HEK293 (cell line): ENCODE data around the gene TRPV2.

Experiments used
- GLIS2 ChIP-seq: fragments of 450-650 bp; formaldehyde crosslinking; IDR thresholded peaks from 2 replicates; pipeline ENCODE4 v1.5.1; 2016; ENCODE audit warnings: missing biosample characterization, missing genetic modification characterization
- SP2 ChIP-seq: fragments of 450-650 bp; formaldehyde crosslinking; IDR thresholded peaks from 2 replicates; pipeline ENCODE4 v1.5.1; 2016; ENCODE audit warnings: missing biosample characterization, missing genetic modification characterization
- YY1 ChIP-seq: fragments of 450-650 bp; formaldehyde crosslinking; IDR thresholded peaks from 2 replicates; pipeline ENCODE4 v1.5.1; 2018; ENCODE audit warnings: missing biosample characterization, missing genetic modification characterization
- ZNF248 ChIP-seq: fragments of 450-650 bp; formaldehyde crosslinking; IDR thresholded peaks from 2 replicates; pipeline ENCODE4 v1.5.1; 2017; ENCODE audit warnings: missing biosample characterization, missing genetic modification characterization
- ZNF623 ChIP-seq: fragments of 450-650 bp; formaldehyde crosslinking; IDR thresholded peaks from 2 replicates; pipeline ENCODE4 v1.5.1; 2016; ENCODE audit warnings: missing biosample characterization, missing genetic modification characterization
- TF ChIP-seq, protein P1 (sequence below): fragments of 450-650 bp; formaldehyde crosslinking; IDR thresholded peaks from 2 replicates; pipeline ENCODE4 v1.5.1; 2016; ENCODE audit warnings: missing biosample characterization, missing genetic modification characterization
- TF ChIP-seq, protein P2 (sequence below): fragments of 450-650 bp; formaldehyde crosslinking; IDR thresholded peaks from 2 replicates; pipeline ENCODE4 v1.5.1; 2016; ENCODE audit warnings: missing biosample characterization, missing genetic modification characterization
- TF ChIP-seq, protein P3 (sequence below): fragments of 450-650 bp; formaldehyde crosslinking; IDR thresholded peaks from 2 replicates; pipeline ENCODE4 v1.5.1; 2016; ENCODE audit warnings: missing biosample characterization, missing genetic modification characterization

DNA sequence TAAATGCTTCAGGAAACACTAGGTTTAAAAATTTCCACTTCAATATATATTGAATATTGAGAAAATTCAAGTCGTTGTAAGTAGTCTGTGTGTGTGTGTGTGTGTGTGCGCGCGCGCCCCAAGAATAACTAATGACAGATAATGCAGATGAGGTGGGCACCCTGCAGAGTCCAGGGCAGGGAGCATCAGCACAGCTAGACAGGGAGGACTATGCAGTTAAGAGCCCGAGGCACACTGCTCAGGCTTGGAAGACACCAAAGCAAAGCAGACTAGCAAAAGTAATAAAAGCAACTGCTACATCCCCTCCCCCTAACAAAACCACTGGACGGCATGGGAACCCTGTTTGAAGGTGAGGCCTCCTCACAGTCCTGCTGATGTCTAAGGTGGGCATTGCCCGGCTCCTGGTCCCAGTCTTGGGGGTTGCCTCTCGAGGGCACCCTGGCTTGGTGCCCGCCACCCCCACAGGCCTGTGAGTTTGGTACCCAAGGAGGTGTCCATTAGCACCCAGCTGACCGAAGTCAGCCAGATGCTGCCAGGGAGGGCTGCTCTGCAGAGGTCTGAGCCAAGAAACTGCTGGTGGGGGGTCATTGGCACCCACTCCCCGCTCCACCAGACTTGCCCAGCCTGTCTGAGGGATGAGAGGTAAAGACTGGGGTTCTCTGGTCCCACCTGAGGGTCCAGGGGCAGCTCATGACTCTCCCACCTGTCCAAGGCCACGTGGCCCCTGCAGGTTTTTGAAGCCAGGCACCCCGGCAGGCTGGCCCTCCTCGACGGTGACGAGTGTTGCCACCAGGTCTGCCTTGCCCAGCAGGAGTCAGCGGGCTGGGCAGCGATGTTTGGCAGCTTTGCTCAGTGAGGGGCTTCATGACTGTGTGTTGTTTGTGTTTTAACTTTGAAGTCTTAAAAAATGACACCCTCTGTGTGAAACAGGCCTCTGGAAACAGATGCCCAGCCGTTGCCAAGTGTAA lies 58.0 kb downstream of the TRPV2 start:
- TF ChIP-seq, protein P1, sequence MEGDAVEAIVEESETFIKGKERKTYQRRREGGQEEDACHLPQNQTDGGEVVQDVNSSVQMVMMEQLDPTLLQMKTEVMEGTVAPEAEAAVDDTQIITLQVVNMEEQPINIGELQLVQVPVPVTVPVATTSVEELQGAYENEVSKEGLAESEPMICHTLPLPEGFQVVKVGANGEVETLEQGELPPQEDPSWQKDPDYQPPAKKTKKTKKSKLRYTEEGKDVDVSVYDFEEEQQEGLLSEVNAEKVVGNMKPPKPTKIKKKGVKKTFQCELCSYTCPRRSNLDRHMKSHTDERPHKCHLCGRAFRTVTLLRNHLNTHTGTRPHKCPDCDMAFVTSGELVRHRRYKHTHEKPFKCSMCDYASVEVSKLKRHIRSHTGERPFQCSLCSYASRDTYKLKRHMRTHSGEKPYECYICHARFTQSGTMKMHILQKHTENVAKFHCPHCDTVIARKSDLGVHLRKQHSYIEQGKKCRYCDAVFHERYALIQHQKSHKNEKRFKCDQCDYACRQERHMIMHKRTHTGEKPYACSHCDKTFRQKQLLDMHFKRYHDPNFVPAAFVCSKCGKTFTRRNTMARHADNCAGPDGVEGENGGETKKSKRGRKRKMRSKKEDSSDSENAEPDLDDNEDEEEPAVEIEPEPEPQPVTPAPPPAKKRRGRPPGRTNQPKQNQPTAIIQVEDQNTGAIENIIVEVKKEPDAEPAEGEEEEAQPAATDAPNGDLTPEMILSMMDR (tag by site-specific recombination) = no peak
- TF ChIP-seq ZNF623 (tag by site-specific recombination) (no peak), GLIS2 (tag by site-specific recombination) (no peak), SP2 (tag by site-specific recombination) (no peak), YY1 (no peak), ZNF248 (tag by site-specific recombination) (no peak)
- TF ChIP-seq, protein P2, sequence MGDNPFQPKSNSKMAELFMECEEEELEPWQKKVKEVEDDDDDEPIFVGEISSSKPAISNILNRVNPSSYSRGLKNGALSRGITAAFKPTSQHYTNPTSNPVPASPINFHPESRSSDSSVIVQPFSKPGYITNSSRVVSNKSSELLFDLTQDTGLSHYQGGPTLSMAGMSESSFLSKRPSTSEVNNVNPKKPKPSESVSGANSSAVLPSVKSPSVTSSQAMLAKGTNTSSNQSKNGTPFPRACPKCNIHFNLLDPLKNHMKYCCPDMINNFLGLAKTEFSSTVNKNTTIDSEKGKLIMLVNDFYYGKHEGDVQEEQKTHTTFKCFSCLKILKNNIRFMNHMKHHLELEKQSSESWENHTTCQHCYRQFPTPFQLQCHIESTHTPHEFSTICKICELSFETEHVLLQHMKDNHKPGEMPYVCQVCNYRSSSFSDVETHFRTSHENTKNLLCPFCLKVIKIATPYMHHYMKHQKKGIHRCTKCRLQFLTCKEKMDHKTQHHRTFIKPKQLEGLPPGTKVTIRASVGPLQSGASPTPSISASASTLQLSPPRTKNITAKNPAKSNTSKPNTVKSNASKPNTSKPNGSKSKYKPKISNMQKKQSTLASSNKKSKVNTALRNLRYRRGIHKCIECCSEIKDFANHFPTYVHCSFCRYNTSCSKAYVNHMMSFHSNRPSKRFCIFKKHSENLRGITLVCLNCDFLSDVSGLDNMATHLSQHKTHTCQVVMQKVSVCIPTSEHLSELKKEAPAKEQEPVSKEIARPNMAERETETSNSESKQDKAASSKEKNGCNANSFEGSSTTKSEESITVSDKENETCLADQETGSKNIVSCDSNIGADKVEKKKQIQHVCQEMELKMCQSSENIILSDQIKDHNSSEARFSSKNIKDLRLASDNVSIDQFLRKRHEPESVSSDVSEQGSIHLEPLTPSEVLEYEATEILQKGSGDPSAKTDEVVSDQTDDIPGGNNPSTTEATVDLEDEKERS (tag by site-specific recombination) = no peak
- TF ChIP-seq, protein P3, sequence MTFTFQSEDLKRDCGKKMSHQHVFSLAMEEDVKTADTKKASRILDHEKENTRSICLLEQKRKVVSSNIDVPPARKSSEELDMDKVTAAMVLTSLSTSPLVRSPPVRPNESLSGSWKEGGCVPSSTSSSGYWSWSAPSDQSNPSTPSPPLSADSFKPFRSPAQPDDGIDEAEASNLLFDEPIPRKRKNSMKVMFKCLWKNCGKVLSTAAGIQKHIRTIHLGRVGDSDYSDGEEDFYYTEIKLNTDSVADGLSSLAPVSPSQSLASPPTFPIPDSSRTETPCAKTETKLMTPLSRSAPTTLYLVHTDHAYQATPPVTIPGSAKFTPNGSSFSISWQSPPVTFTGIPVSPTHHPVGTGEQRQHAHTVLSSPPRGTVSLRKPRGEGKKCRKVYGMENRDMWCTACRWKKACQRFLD (tag by site-specific recombination) = no peak
